ENCODE measurements around the gene FAM8A1. TPM values are rescaled to one million over a fixed set of nuclear protein-coding genes. Genes with fewer than 3 reads are reported as not detected.

The FAM8A1 gene
- total RNA-seq, 5 donors from 2014 or later (not counting 1 experiment from before 2014, with no cell fraction given), result 16.1 to 21.8 (median 16.7) TPM

DNA sequence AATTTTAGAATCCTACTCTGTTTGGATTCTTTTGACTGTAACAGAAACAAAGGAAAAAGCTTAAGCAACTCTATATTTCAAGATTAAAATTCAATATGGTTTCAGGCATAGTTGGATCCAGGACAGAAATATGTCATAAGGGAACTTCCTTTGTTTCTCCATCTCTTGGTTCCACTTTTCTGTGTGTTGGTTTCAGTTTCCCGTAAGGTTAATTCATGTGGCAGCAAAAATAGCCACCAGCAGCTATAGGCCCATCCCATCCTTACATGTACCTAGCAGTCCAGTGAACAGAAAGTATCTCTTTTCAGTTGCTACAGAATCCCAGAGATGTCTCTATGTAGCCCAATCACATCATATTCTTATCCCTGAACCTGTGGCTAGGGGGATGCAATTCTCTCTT is 8.8 kb upstream of the FAM8A1 start:
- WGBS (ENCODE audit: insufficient coverage), result no CpG with 5 or more reads among the region's 1 CpG
- DNase-seq, result no peak
- no peaks in the 10 kb centered on the region for H3K27me3 Mint-ChIP-seq
- Histone ChIP-seq H3K9me3 (no peaks in the 10 kb centered on the region), H3K36me3 (ENCODE audit: control insufficient read depth in 2 of 2, extremely low read depth in 1 of 2, insufficient read depth in 1 of 2, low read length in 1 of 2) (no peaks in the 10 kb centered on the region), H3K27ac (ENCODE audit: low read length) (no peak overlapping the region), H3K4me3 (ENCODE audit: control insufficient read depth in 1 of 2, extremely low read depth in 1 of 2, low read length in 1 of 2) (no peak overlapping the region), H3K27me3 (replicated peaks in 1 of 2; ENCODE audit: control insufficient read depth in 2 of 2, extremely low read depth in 1 of 2, insufficient read depth in 2 of 2, low read length in 1 of 2) (no peaks in the 10 kb centered on the region), H3K4me1 (ENCODE audit: control insufficient read depth in 1 of 2, extremely low read depth in 1 of 2, insufficient read depth in 2 of 2, low read length in 2 of 2) (peaks cover 5 to 12% of the 10 kb centered on the region in 2 experiments)
- H3K9me3 Mint-ChIP-seq, result no peaks in the 10 kb centered on the region
- ATAC-seq (replicated peaks in 1 of 4), result no peak
- POLR2A ChIA-PET, result no interaction called here
- H3K36me3 Mint-ChIP-seq, result no peaks in the 10 kb centered on the region
- no peak overlapping the region for H3K27ac Mint-ChIP-seq
- CTCF ChIA-PET, result interaction anchor here in 1 of 2 donors (0.6 kb wide), 1 partner anchor 11 kb away, joined by 3 read pairs; no protein-coding TSS in a partner anchor
- H3K4me1 Mint-ChIP-seq, result peaks cover 15 to 18% (median 16%) of the 10 kb centered on the region in 3 donors
- H3K4me3 Mint-ChIP-seq, result no peak overlapping the region

DNA sequence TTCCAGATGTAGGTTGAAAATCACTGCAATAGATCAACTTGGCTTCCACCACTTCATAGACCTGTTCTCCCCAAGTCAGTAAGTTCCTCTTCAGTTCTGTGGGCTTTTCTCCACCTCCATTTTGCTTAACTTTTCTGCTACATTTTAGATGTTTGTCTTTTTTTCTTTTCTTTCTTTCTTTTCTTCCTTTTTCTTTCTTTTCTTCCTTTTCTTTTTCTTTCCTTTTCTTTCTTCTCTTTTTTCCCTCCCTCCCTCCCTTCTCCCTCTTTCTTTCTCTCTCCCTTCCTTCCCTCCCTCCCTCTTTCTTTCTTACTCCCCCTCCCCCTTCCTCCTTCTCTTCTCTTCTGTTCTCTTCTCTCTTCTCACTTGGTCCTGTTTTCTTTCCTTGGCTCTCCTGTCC is 6.9 kb upstream of the FAM8A1 start:
- Histone ChIP-seq H3K4me3 (ENCODE audit: control insufficient read depth in 1 of 2, extremely low read depth in 1 of 2, low read length in 1 of 2) (no peak overlapping the region), H3K4me1 (ENCODE audit: control insufficient read depth in 1 of 2, extremely low read depth in 1 of 2, insufficient read depth in 2 of 2, low read length in 2 of 2) (peaks cover 5 to 12% of the 10 kb centered on the region in 2 experiments), H3K36me3 (ENCODE audit: control insufficient read depth in 2 of 2, extremely low read depth in 1 of 2, insufficient read depth in 1 of 2, low read length in 1 of 2) (no peaks in the 10 kb centered on the region), H3K27me3 (replicated peaks in 1 of 2; ENCODE audit: control insufficient read depth in 2 of 2, extremely low read depth in 1 of 2, insufficient read depth in 2 of 2, low read length in 1 of 2) (no peaks in the 10 kb centered on the region), H3K9me3 (no peaks in the 10 kb centered on the region), H3K27ac (ENCODE audit: low read length) (no peak overlapping the region)
- ChIA-PET CTCF (no interaction called here), POLR2A (interaction anchor here in 1 of 2 donors (0.7 kb wide), 1 partner anchor 1154 kb away, joined by 9 read pairs; no protein-coding TSS in a partner anchor)
- Mint-ChIP-seq H3K9me3 (no peaks in the 10 kb centered on the region), H3K4me3 (no peak overlapping the region), H3K27ac (no peak overlapping the region), H3K4me1 (peaks cover 15 to 18% (median 16%) of the 10 kb centered on the region in 3 donors), H3K36me3 (no peaks in the 10 kb centered on the region), H3K27me3 (no peaks in the 10 kb centered on the region)
- DNase-seq (no peak), ATAC-seq (replicated peaks in 1 of 4) (no peak)

DNA sequence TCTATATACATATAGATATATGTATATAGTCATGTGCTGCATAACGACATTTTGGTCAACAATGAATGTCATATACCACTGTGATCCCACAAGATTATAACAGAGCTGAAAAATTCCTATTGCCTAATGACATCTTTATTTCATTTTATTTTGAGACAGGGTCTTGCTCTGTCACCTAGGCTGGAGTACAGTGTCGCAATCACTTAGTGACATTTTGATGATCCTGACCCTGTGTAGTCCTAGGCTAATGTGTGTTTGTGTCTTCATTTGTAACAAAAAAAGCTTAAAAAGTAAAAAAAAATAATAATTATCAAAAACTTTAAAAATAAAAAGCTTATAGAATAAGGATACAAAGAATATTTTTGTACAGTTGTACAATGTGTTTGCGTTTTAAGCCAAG is 4.0 kb upstream of the FAM8A1 start:
- no CpG with 5 or more reads among the region's 3 CpGs for WGBS (ENCODE audit: insufficient coverage)
- H3K27me3 ChIP-seq (replicated peaks in 1 of 2; ENCODE audit: control insufficient read depth in 2 of 2, extremely low read depth in 1 of 2, insufficient read depth in 2 of 2, low read length in 1 of 2), result no peaks in the 10 kb centered on the region
- Mint-ChIP-seq H3K27me3 (no peaks in the 10 kb centered on the region), H3K4me1 (peaks cover 3 to 12% (median 11%) of the 10 kb centered on the region in 3 donors), H3K9me3 (no peaks in the 10 kb centered on the region), H3K27ac (no peak overlapping the region), H3K36me3 (no peaks in the 10 kb centered on the region), H3K4me3 (no peak overlapping the region)
- ATAC-seq (replicated peaks in 1 of 4) (no peak), DNase-seq (no peak)
- H3K36me3 ChIP-seq (ENCODE audit: control insufficient read depth in 2 of 2, extremely low read depth in 1 of 2, insufficient read depth in 1 of 2, low read length in 1 of 2), result no peaks in the 10 kb centered on the region
- H3K4me3 ChIP-seq (ENCODE audit: control insufficient read depth in 1 of 2, extremely low read depth in 1 of 2, low read length in 1 of 2), result no peak overlapping the region
- POLR2A ChIA-PET, result no interaction called here
- H3K9me3 ChIP-seq, result no peaks in the 10 kb centered on the region
- CTCF ChIA-PET, result interaction anchor here (0.6 to 0.7 kb wide), 2 partner anchors 98 to 1975 kb away, joined by 3 to 5 read pairs; no protein-coding TSS in a partner anchor
- peaks cover 4 to 7% of the 10 kb centered on the region in 2 experiments for H3K4me1 ChIP-seq (ENCODE audit: control insufficient read depth in 1 of 2, extremely low read depth in 1 of 2, insufficient read depth in 2 of 2, low read length in 2 of 2)
- no peak overlapping the region for H3K27ac ChIP-seq (ENCODE audit: low read length)

DNA sequence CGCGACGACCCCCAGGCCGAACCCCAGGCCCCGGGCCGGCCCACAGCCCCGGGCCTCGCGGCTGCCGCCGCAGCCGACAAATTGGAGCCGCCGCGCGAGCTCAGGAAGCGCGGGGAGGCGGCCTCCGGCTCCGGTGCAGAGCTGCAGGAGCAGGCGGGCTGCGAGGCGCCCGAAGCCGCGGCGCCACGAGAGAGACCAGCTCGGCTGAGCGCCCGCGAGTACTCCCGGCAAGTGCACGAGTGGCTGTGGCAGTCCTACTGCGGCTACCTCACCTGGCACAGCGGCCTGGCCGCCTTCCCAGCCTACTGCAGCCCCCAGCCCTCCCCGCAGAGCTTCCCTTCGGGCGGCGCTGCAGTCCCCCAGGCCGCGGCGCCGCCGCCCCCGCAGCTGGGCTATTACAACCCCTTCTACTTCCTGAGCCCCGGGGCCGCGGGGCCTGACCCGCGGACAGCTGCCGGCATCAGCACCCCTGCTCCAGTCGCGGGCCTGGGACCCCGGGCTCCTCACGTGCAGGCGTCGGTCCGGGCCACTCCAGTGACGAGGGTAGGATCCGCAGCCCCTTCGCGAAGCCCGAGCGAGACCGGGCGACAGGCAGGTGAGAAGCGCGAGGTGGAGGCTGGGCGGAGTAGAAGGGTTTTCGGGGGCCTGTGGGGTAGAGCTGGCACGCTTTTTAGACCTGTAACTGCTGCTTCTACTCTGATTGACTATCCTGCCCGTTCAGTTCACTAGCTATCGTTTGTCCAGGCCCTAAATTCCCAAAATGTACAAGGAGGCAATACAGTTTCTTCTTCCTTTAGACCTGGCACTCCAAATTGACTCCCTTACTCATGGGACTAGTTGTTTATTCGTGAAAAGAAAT is 654 bp downstream of the FAM8A1 start:
- under 1% methylated on average over 62 of the region's 77 CpGs for WGBS (ENCODE audit: insufficient coverage)

DNA sequence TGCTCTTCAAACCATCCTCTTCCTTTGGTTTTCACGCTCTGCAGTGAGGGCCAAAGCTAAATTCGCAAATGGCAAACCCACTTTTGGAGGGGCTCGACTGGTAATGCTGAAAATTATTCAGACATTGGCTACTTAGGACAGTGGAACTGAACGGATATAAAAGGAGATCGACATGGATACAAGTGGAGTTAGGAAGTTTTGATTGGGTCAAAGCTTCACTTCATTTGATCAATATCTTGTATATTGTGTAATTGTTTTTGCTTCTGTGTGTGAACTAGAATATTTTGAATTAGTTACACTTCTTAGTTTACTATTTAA is 1.2 kb downstream of the FAM8A1 start:
- H3K27me3 Mint-ChIP-seq, result no peaks in the 10 kb centered on the region
- H3K9me3 Mint-ChIP-seq, result no peaks in the 10 kb centered on the region
- WGBS (ENCODE audit: insufficient coverage), result 19% methylated on average over 3 of the region's 5 CpGs
- H3K4me3 Mint-ChIP-seq, result peak overlapping the region; percentile 85 to 95 (median 86)
- Histone ChIP-seq H3K27ac (ENCODE audit: low read length) (peak overlapping the region; percentile 45), H3K4me1 (ENCODE audit: control insufficient read depth in 1 of 2, extremely low read depth in 1 of 2, insufficient read depth in 2 of 2, low read length in 2 of 2) (peaks cover 21 to 25% of the 10 kb centered on the region in 2 experiments), H3K27me3 (replicated peaks in 1 of 2; ENCODE audit: control insufficient read depth in 2 of 2, extremely low read depth in 1 of 2, insufficient read depth in 2 of 2, low read length in 1 of 2) (no peaks in the 10 kb centered on the region), H3K9me3 (no peaks in the 10 kb centered on the region), H3K36me3 (ENCODE audit: control insufficient read depth in 2 of 2, extremely low read depth in 1 of 2, insufficient read depth in 1 of 2, low read length in 1 of 2) (peaks cover 0 to 10% of the 10 kb centered on the region in 2 donors), H3K4me3 (ENCODE audit: control insufficient read depth in 1 of 2, extremely low read depth in 1 of 2, low read length in 1 of 2) (peak overlapping the region; percentile 58 to 82)
- H3K36me3 Mint-ChIP-seq, result peaks cover 15% of the 10 kb centered on the region
- POLR2A ChIA-PET, result interaction anchor here in 1 of 2 donors (0.6 to 2.0 kb wide), 2 partner anchors 85 to 106 kb away, joined by 4 to 5 read pairs; partner anchors contain the start of gene NUP153
- CTCF ChIA-PET, result interaction anchor here (0.7 to 1.7 kb wide), 8 partner anchors 17 to 838 kb away, joined by 3 to 6 read pairs (median 4); partner anchors contain the start of gene NUP153 (in 1 of the 2)
- H3K4me1 Mint-ChIP-seq, result peaks cover 38 to 51% (median 46%) of the 10 kb centered on the region in 3 donors
- ATAC-seq (replicated peaks in 1 of 4) (no peak), DNase-seq (no peak)
- H3K27ac Mint-ChIP-seq, result peak overlapping the region; percentile 79 to 84

More for the DNA sequence above, 654 bp downstream of the FAM8A1 start:
- Mint-ChIP-seq H3K4me1 (peaks cover 38 to 50% (median 44%) of the 10 kb centered on the region in 3 donors), H3K27me3 (no peaks in the 10 kb centered on the region), H3K36me3 (peaks cover 13% of the 10 kb centered on the region), H3K4me3 (peak overlapping the region; percentile 85 to 95 (median 86)), H3K9me3 (no peaks in the 10 kb centered on the region), H3K27ac (peak overlapping the region; percentile 79 to 84)
- ChIA-PET POLR2A (interaction anchor here (0.6 to 2.0 kb wide), 5 partner anchors 16 to 107 kb away, joined by 3 to 5 read pairs (median 5); partner anchors contain the start of gene NUP153 (in 1 of the 2)), CTCF (interaction anchor here (0.5 to 1.7 kb wide), 16 partner anchors 10 to 837 kb away, joined by 3 to 9 read pairs (median 4); partner anchors contain the start of genes DEK (in 1 of the 2) and NUP153 (in 1 of the 2))
- peaks cover 21 to 25% of the 10 kb centered on the region in 2 experiments for H3K4me1 ChIP-seq (ENCODE audit: control insufficient read depth in 1 of 2, extremely low read depth in 1 of 2, insufficient read depth in 2 of 2, low read length in 2 of 2)
- H3K27me3 ChIP-seq (replicated peaks in 1 of 2; ENCODE audit: control insufficient read depth in 2 of 2, extremely low read depth in 1 of 2, insufficient read depth in 2 of 2, low read length in 1 of 2), result no peaks in the 10 kb centered on the region
- peak overlapping the region; percentile 58 to 82 for H3K4me3 ChIP-seq (ENCODE audit: control insufficient read depth in 1 of 2, extremely low read depth in 1 of 2, low read length in 1 of 2)
- H3K36me3 ChIP-seq (ENCODE audit: control insufficient read depth in 2 of 2, extremely low read depth in 1 of 2, insufficient read depth in 1 of 2, low read length in 1 of 2), result peaks cover 0 to 8% of the 10 kb centered on the region in 2 donors
- ATAC-seq (replicated peaks in 1 of 4), result peak; percentile 54 to 66 (median 60)
- peak overlapping the region; percentile 77 for H3K27ac ChIP-seq (ENCODE audit: low read length)
- DNase-seq, result peak in 34 of 35 experiments; percentile 10 to 71 (median 36)
- H3K9me3 ChIP-seq, result no peaks in the 10 kb centered on the region

DNA sequence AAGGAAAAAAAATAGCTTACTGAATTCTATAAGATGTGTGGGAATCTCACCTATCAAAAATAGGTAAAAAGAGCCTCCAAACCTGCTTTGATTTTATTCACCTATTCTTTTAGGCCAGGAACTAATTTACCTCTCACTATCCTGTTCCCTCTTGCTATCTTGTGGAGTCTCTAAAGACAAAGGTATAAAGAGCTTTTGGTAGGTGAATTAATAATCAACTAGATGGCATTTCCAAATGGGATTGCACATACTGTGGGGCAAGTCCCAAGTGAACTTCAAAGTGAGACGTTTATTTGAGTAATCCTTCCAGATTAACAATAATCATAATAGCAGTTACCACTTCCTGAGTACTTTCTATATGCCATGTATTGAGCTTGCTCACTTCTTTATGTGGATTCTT is 2.8 kb downstream of the FAM8A1 start:
- Mint-ChIP-seq H3K27me3 (no peaks in the 10 kb centered on the region), H3K27ac (peak overlapping the region; percentile 19 to 91), H3K9me3 (no peaks in the 10 kb centered on the region), H3K4me3 (peak overlapping the region; percentile 42 to 95 (median 86)), H3K36me3 (peaks cover 19% of the 10 kb centered on the region), H3K4me1 (peaks cover 38 to 55% (median 49%) of the 10 kb centered on the region in 3 donors)
- H3K4me3 ChIP-seq (ENCODE audit: control insufficient read depth in 1 of 2, extremely low read depth in 1 of 2, low read length in 1 of 2), result no peak overlapping the region
- no peaks in the 10 kb centered on the region for H3K9me3 ChIP-seq
- H3K27ac ChIP-seq (ENCODE audit: low read length), result no peak overlapping the region
- no peaks in the 10 kb centered on the region for H3K27me3 ChIP-seq (replicated peaks in 1 of 2; ENCODE audit: control insufficient read depth in 2 of 2, extremely low read depth in 1 of 2, insufficient read depth in 2 of 2, low read length in 1 of 2)
- peaks cover 21 to 25% of the 10 kb centered on the region in 2 experiments for H3K4me1 ChIP-seq (ENCODE audit: control insufficient read depth in 1 of 2, extremely low read depth in 1 of 2, insufficient read depth in 2 of 2, low read length in 2 of 2)
- ATAC-seq (replicated peaks in 1 of 4) (no peak), DNase-seq (no peak)
- H3K36me3 ChIP-seq (ENCODE audit: control insufficient read depth in 2 of 2, extremely low read depth in 1 of 2, insufficient read depth in 1 of 2, low read length in 1 of 2), result peaks cover 0 to 18% of the 10 kb centered on the region in 2 donors
- ChIA-PET POLR2A (interaction anchor here (0.5 to 1.0 kb wide), 5 partner anchors 9 to 167 kb away, joined by 3 to 6 read pairs (median 4); no protein-coding TSS in a partner anchor), CTCF (interaction anchor here (0.6 to 1.4 kb wide), 3 partner anchors 57 to 213 kb away, joined by 3 to 6 read pairs (median 4); no protein-coding TSS in a partner anchor)
- no CpG with 5 or more reads among the region's 1 CpG for whole genome bisulfite sequencing (ENCODE audit: insufficient coverage)

Measured in T-cell (primary cell).